ENCODE measurements around the gene HK1. TPM values are rescaled to one million over a fixed set of nuclear protein-coding genes. Genes with fewer than 3 reads are reported as not detected.
A peak's percentile ranks its signal among the peaks of the same experiment; 100 is the strongest.

HK1 gene
- total and polyA plus RNA-seq, 2 of the 4 experiments (the other 2 are of a cell fraction), result 53.7 to 90.5 TPM

DNA sequence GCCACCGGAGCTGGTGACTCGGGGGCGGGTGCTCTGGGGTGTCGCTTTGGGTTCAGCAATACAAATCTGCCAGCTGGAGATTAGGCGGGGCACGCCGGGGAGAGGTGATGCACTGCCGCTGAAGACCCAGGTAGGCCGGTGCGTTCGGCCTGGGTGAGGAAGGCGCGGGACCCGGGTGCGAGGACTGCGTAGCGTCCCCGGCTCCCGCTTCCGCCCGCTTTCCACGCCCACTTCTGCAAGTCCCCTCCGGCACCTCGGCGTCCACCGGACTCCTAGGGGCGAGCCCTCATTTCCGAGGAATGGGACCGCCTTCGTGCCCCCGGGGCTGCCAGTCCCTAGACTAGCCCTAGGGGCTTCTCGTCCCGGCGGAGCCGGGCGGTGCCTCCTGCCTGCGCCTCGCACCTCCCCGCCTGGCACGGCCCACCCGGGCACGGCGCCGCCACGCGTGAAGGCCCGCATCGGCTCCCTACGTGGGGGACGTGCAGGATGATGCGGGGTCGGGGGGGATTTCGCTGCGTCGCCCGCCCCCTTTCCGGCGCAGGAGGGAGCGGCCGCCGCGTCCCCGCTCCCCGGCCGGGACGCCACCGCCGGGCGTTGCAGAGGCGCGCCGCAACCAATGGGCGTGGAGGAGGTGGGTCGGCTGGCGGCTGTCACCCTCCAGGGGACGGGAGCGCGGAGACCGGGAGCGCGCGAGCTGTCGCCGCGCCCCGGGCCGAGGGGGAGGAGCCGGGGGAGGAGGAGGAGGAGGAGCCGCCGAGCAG, 40.0 kb downstream of the HK1 start:
- Histone ChIP-seq H4K91ac (ENCODE audit: insufficient read depth, low read depth, low read length) (peak overlapping the region; percentile 49; the same call in 1 of the 2 replicates), H3K27ac (ENCODE audit: insufficient read depth, low read length) (peak overlapping the region; percentile 41)
- in situ Hi-C loops (cut with MboI; ENCODE audit: low sequenced_read_pairs), result no loop called here

More for the DNA sequence above, 40.0 kb downstream of the HK1 start:
- peak overlapping the region; percentile 26 for H3K9ac ChIP-seq (ENCODE audit: low read depth, low read length)
- peak overlapping the region; percentile 51 for H3K14ac ChIP-seq (replicated peaks; ENCODE audit: low read depth, low read length)
- no peak overlapping the region; the same call in 1 of the 2 replicates for H3K18ac ChIP-seq (ENCODE audit: low read depth, low read length)
- peak overlapping the region; percentile 28; the same call in 1 of the 2 replicates for H3K23ac ChIP-seq (ENCODE audit: low read depth, low read length)
- H2AFZ ChIP-seq (replicated peaks; ENCODE audit: low read length, poor library complexity), result peak overlapping the region; percentile 96
- no peaks in the 10 kb centered on the region for H3K36me3 ChIP-seq (ENCODE audit: control insufficient read depth, insufficient read depth, low read length)
- ATAC-seq (ENCODE audit: low read depth), result peak; percentile 92
- no TSS peak for BruUV-seq (replicated peaks)
- H3K4me3 ChIP-seq (ENCODE audit: insufficient read depth, low read depth, low read length), result peak overlapping the region; percentile 90
- H2AK9ac ChIP-seq (replicated peaks; ENCODE audit: low read depth, low read length, poor library complexity), result peak overlapping the region; percentile 93
- CTCF ChIA-PET, result no interaction called here
- no peak overlapping the region for H2BK20ac ChIP-seq (ENCODE audit: low read depth, low read length)
- H4K20me1 ChIP-seq (ENCODE audit: insufficient read depth, low read length), result peaks cover 34% of the 10 kb centered on the region
- peaks cover 20 to 54% of the 10 kb centered on the region in 2 experiments for H3K79me1 ChIP-seq (ENCODE audit: low read depth in 1 of 2, low read length in 2 of 2)
- intact Hi-C loops (cut with micrococcal nuclease), result loop anchor here (5.0 kb wide), 2 partner anchors 44 to 81 kb away; no protein-coding TSS in a partner anchor
- no peaks in the 10 kb centered on the region for H3K9me3 ChIP-seq (ENCODE audit: control insufficient read depth, insufficient read depth, low read length)
- peak overlapping the region; percentile 73 for H2AK5ac ChIP-seq (ENCODE audit: low read depth, low read length)
- peak; percentile 77 for DNase-seq
- peak overlapping the region; percentile 68 for H2BK120ac ChIP-seq (ENCODE audit: low read depth, low read length)
- dilution Hi-C loops (cut with HindIII; ENCODE audit: low sequenced_read_pairs, unreplicated experiment), result no loop called here
- WGBS, 2 experiments (ENCODE audit: extremely low coverage in 2 of 2, insufficient read length in 1 of 2), result 13% methylated on average over 10 of the region's 90 CpGs; no CpG with 5 or more reads in 1 of the 2 experiments
- H4K5ac ChIP-seq (ENCODE audit: low read depth, low read length), result peak overlapping the region; percentile 31
- peak overlapping the region; percentile 83 to 86 for H4K8ac ChIP-seq (ENCODE audit: low read depth in 2 of 2, low read length in 2 of 2)
- H2BK15ac ChIP-seq (ENCODE audit: low read depth, low read length), result no peak overlapping the region
- no peaks in the 10 kb centered on the region for H3K27me3 ChIP-seq (ENCODE audit: control insufficient read depth, insufficient read depth, low read length)
- POLR2A ChIA-PET (ENCODE audit: unreplicated experiment), result interaction anchor here (0.6 kb wide), 1 partner anchor 35 kb away, joined by 3 read pairs; no protein-coding TSS in a partner anchor
- H3K4me1 ChIP-seq (ENCODE audit: control insufficient read depth, insufficient read depth, low read length), result peaks cover 30% of the 10 kb centered on the region
- TF ChIP-seq RCOR1 (IDR thresholded peaks at IDR 0.05; ENCODE audit: insufficient replicate concordance, low read length), result no peak
- TF ChIP-seq MAZ (IDR thresholded peaks at IDR 0.05; ENCODE audit: borderline replicate concordance, low read depth, low read length), result peak; percentile 51; the same call in 1 of the 2 replicates
- 0 out of 2 replicates have a peak, but pooled peaks have one; percentile 8 for TF ChIP-seq POLR2A (IDR thresholded peaks at IDR 0.05; ENCODE audit: low read depth, low read length)
- TF ChIP-seq MXI1 (IDR thresholded peaks at IDR 0.05; ENCODE audit: borderline replicate concordance, low read depth, low read length), result 0 out of 2 replicates have a peak, but pooled peaks have one; percentile 8
- no peak overlapping the region for H3K56ac ChIP-seq (ENCODE audit: extremely low read depth, insufficient read depth, low read length)
- peaks cover 37% of the 10 kb centered on the region for H3K9me1 ChIP-seq (ENCODE audit: insufficient read depth, low read length)
- H2BK5ac ChIP-seq (ENCODE audit: low read depth, low read length, poor library complexity, severe bottlenecking), result peak overlapping the region; percentile 66
- H3K4me2 ChIP-seq (ENCODE audit: low read depth, low read length), result peak overlapping the region; percentile 74
- H3K4ac ChIP-seq (ENCODE audit: low read depth, low read length), result peak overlapping the region; percentile 76
